GM21576 (cell line): ENCODE measurements around the gene HIVEP3.

Experiments used
- ATAC-seq: cut with Tn5 transposase; IDR thresholded peaks from one replicate; pipeline ENCODE4 v1.9.1; 2021; ENCODE audit warnings: mild to moderate bottlenecking, moderate library complexity; ENCODE audit not compliant: unreplicated experiment

The HIVEP3 gene

GRCh38 chr1:41461790-41462679 lies 456.7 kb downstream of the HIVEP3 start:
- no peak for ATAC-seq

DNA sequence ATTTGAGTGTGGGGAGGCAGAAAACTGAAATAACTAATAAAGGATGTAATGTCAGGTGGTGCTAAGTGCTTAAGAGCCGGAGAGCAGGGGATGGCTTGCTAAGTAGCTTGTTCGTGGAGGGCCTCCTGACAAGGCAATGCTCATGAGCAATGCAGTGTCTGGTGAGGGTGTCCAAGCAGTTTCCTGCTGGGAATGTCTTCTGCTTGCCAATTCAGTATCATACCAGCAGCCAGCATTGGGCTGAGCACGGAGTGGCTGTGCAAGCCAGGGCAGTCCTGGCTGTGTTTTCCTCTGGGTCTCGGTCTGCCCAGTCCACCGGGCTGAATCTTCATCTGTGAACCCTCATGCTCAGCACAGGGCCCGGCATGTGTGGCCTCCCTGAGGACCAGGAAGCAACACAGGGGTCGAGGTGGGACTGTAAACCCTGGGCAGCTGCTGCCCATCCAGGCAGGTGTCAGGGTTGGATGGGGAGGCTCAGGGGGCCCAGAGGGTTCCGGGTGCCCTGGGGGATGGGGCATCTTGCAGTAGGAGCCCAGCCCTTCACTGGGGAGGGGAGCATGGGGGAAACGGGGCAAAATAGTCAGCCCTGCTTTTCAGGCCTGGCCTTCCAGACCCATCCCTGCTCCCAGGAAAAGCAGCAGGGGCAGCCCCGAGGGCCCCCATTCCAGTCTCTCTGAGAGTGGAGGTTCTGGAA lies 461.7 kb downstream of the HIVEP3 start:
- ATAC-seq: no peak
